ENCODE data around the gene IRS2. TPM values are rescaled to one million over a fixed set of nuclear protein-coding genes. Genes with fewer than 3 reads are reported as not detected.

Gene IRS2
- total RNA-seq, 1 experiment from 2014 or later: 9.2 TPM

DNA sequence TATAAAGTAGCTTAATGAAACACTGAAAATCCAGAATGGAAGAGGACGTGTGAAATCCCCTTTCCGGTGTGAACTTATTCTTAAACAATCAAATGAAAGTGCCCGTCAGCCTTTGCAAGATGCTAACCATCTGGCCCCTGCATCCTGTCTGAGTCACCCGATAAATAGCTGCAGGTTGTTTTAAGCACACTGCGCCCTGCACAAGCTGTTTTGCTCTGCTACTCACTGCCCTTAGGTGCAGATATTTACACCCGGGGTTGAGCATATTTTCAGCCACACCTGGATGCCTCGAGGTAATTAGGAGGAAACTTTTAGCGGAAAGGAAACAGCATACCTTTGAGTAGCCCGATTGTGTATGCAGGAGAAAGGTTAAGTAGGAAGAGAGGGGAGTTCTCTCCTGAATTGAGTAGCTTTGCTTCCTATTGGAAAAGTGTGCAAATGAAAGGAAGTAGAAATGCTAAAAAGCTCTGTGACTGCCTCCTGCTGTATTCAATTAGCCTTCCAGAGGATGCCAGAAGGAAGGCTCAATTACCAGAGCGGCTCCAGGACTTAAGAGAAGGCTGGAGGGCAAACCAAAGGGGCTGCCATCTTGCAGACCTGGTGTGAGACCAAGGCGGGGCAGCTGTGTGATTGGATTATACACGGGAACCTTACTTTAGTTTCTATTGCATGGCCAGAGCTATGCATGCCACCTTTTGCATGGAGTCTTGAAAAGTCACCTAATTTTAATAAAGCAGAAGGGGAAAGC, 42.5 kb downstream of the IRS2 start:
- RAD21 ChIA-PET (ENCODE audit: low non-redundant PET in 1 of 2, low total read pairs in 2 of 2, uncharacterized antibody in 2 of 2, unreplicated experiment in 2 of 2): no interaction called here
- peak overlapping the region; percentile 63 for H2AFZ ChIP-seq (ENCODE audit: low read depth, low read length, poor library complexity, severe bottlenecking)

GRCh38 chr13:109741966-109742365, 44.4 kb downstream of the IRS2 start:
- ATAC-seq (no peak), DNase-seq (ENCODE audit: low read depth, low spot score) (no peak)
- ChIA-PET POLR2A (no interaction called here), RAD21 (ENCODE audit: low non-redundant PET in 1 of 2, low total read pairs in 2 of 2, uncharacterized antibody in 2 of 2, unreplicated experiment in 2 of 2) (no interaction called here), CTCF (no interaction called here)
- H3K36me3 ChIP-seq (ENCODE audit: control insufficient read depth in 1 of 2, insufficient read depth in 2 of 2, low read length in 2 of 2): no peaks in the 10 kb centered on the region
- H3K27me3 ChIP-seq (ENCODE audit: insufficient read depth, low read length): no peaks in the 10 kb centered on the region
- no peaks in the 10 kb centered on the region for H3K9me3 ChIP-seq (ENCODE audit: control insufficient read depth in 1 of 2, insufficient read depth in 1 of 2, low read depth in 1 of 2, low read length in 2 of 2)
- peaks cover 6 to 16% of the 10 kb centered on the region in 2 experiments; a peak in 2 of 4 replicates for H3K4me1 ChIP-seq (ENCODE audit: control insufficient read depth in 1 of 2, insufficient read depth in 2 of 2, low read length in 2 of 2)
- no peaks in the 10 kb centered on the region for H4K20me1 ChIP-seq (ENCODE audit: insufficient read depth)
- H3K9ac ChIP-seq (ENCODE audit: low read length): no peak overlapping the region
- no peak overlapping the region for H3K4me3 ChIP-seq (replicated peaks in 1 of 2; ENCODE audit: low read depth in 1 of 2, low read length in 2 of 2)
- no peak overlapping the region for H2AFZ ChIP-seq (ENCODE audit: low read depth, low read length, poor library complexity, severe bottlenecking)
- H3K9me2 ChIP-seq (ENCODE audit: insufficient read depth): no peaks in the 10 kb centered on the region
- no TSS peak for BruUV-seq (replicated peaks)
- intact Hi-C loops (cut with micrococcal nuclease): no loop called here
- H3K27ac ChIP-seq (ENCODE audit: low read depth, low read length): no peak overlapping the region
- H3K4me2 ChIP-seq (ENCODE audit: low read length): no peak overlapping the region
- H3K79me2 ChIP-seq (ENCODE audit: insufficient read depth, low read length): no peaks in the 10 kb centered on the region
- TF ChIP-seq TCF7L2 (IDR thresholded peaks at IDR 0.05; ENCODE audit: borderline replicate concordance, extremely low read depth, insufficient read depth, insufficient read length) (no peak), SIN3A (IDR thresholded peaks at IDR 0.05; ENCODE audit: low read depth) (no peak), FOSL1 (IDR thresholded peaks at IDR 0.05; ENCODE audit: low read depth) (no peak), POLR2AphosphoS5 (IDR thresholded peaks at IDR 0.05; ENCODE audit: low read depth, low read length) (no peak), MAX (IDR thresholded peaks at IDR 0.05) (no peak), CBX3 (IDR thresholded peaks at IDR 0.05; ENCODE audit: low read depth) (no peak), EZH2 (IDR thresholded peaks at IDR 0.05) (no peak), ZFX (IDR thresholded peaks at IDR 0.05) (no peak), YY1 (IDR thresholded peaks at IDR 0.05; ENCODE audit: extremely low read depth, insufficient replicate concordance, low read depth, low read length) (no peak), SP1 (IDR thresholded peaks at IDR 0.05; ENCODE audit: low read depth) (no peak), CEBPB (IDR thresholded peaks at IDR 0.05; ENCODE audit: low read depth) (no peak)
- TF ChIP-seq, protein P1, sequence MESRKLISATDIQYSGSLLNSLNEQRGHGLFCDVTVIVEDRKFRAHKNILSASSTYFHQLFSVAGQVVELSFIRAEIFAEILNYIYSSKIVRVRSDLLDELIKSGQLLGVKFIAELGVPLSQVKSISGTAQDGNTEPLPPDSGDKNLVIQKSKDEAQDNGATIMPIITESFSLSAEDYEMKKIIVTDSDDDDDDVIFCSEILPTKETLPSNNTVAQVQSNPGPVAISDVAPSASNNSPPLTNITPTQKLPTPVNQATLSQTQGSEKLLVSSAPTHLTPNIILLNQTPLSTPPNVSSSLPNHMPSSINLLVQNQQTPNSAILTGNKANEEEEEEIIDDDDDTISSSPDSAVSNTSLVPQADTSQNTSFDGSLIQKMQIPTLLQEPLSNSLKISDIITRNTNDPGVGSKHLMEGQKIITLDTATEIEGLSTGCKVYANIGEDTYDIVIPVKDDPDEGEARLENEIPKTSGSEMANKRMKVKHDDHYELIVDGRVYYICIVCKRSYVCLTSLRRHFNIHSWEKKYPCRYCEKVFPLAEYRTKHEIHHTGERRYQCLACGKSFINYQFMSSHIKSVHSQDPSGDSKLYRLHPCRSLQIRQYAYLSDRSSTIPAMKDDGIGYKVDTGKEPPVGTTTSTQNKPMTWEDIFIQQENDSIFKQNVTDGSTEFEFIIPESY (IDR thresholded peaks at IDR 0.05; ENCODE audit: extremely low read depth, insufficient replicate concordance, low read length): no peak

More for the DNA sequence above, 42.5 kb downstream of the IRS2 start:
- peaks cover 6 to 9% of the 10 kb centered on the region in 2 experiments; a peak in 2 of 4 replicates for H3K4me1 ChIP-seq (ENCODE audit: control insufficient read depth in 1 of 2, insufficient read depth in 2 of 2, low read length in 2 of 2)
- POLR2A ChIA-PET: no interaction called here
- TF ChIP-seq SP1 (IDR thresholded peaks at IDR 0.05; ENCODE audit: low read depth) (no peak), CEBPB (IDR thresholded peaks at IDR 0.05; ENCODE audit: low read depth) (no peak), TCF7L2 (IDR thresholded peaks at IDR 0.05; ENCODE audit: borderline replicate concordance, extremely low read depth, insufficient read depth, insufficient read length) (no peak), ATF3 (IDR thresholded peaks at IDR 0.05) (no peak), SIN3A (IDR thresholded peaks at IDR 0.05; ENCODE audit: low read depth) (no peak), FOSL1 (IDR thresholded peaks at IDR 0.05; ENCODE audit: low read depth) (no peak), YY1 (IDR thresholded peaks at IDR 0.05; ENCODE audit: extremely low read depth, insufficient replicate concordance, low read depth, low read length) (no peak), ZNF274 (IDR thresholded peaks at IDR 0.05; ENCODE audit: low read depth, low read length) (no peak)
- H3K27ac ChIP-seq (ENCODE audit: low read depth, low read length): no peak overlapping the region
- H3K36me3 ChIP-seq (ENCODE audit: control insufficient read depth in 1 of 2, insufficient read depth in 2 of 2, low read length in 2 of 2): no peaks in the 10 kb centered on the region
- no peaks in the 10 kb centered on the region for H3K79me2 ChIP-seq (ENCODE audit: insufficient read depth, low read length)
- intact Hi-C loops (cut with micrococcal nuclease): no loop called here
- no peaks in the 10 kb centered on the region for H4K20me1 ChIP-seq (ENCODE audit: insufficient read depth)
- no TSS peak for BruUV-seq (replicated peaks)
- no peak overlapping the region for H3K4me3 ChIP-seq (replicated peaks in 1 of 2; ENCODE audit: low read depth in 1 of 2, low read length in 2 of 2)
- no peaks in the 10 kb centered on the region for H3K9me2 ChIP-seq (ENCODE audit: insufficient read depth)
- H3K9ac ChIP-seq (ENCODE audit: low read length): no peak overlapping the region
- ATAC-seq (peak; percentile 67), DNase-seq (ENCODE audit: low read depth, low spot score) (no peak)
- CTCF ChIA-PET: no interaction called here
- peak overlapping the region; percentile 34 for H3K4me2 ChIP-seq (ENCODE audit: low read length)
- H3K9me3 ChIP-seq (ENCODE audit: control insufficient read depth in 1 of 2, insufficient read depth in 1 of 2, low read depth in 1 of 2, low read length in 2 of 2): no peaks in the 10 kb centered on the region
- H3K27me3 ChIP-seq (ENCODE audit: insufficient read depth, low read length): no peaks in the 10 kb centered on the region
